ENCODE data around the gene DPP7. TPM values are rescaled to one million over a fixed set of nuclear protein-coding genes. Genes with fewer than 3 reads are reported as not detected.
"Not testable (repeated sequence)": the region's sequence is repeated elsewhere in the genome, so short reads cannot be mapped to it uniquely, and the experiment has no call there.

Gene DPP7
- total and polyA plus RNA-seq, 2 of the 8 experiments (the other 6 are each of a cell fraction or from before 2014, with no cell fraction given): 21.2 to 26.8 TPM

GRCh38 chr9:137062798-137063197, 51.7 kb downstream of the DPP7 start:
- not testable (repeated sequence) for H3K14ac ChIP-seq (ENCODE audit: insufficient read length); H2BK5ac ChIP-seq (ENCODE audit: low read depth, low read length)
- WGBS, 2 experiments (ENCODE audit: extremely low coverage in 1 of 2, insufficient coverage in 1 of 2, insufficient read length in 1 of 2, insufficient replicate concordance in 2 of 2, low coverage in 1 of 2, low lambda C conversion rate in 2 of 2, missing lambda C conversion rate in 1 of 2): 90% methylated on average over 4 of the region's 9 CpGs; no CpG with 5 or more reads in 1 of the 2 experiments

More at GRCh38 chr9:137062798-137063197, 51.7 kb downstream of the DPP7 start:
- CTCF ChIA-PET (ENCODE audit: partially characterized antibody): interaction anchor here (0.7 to 13.5 kb wide), 8 partner anchors 13 to 76 kb away, joined by 3 to 291 read pairs (median 40); partner anchors contain the start of genes ABCA2, FUT7, GRIN1 and MAN1B1
- not testable (repeated sequence) for H3K56ac ChIP-seq (replicated peaks; ENCODE audit: insufficient read length, low read depth, low read length); H3K79me1 ChIP-seq (ENCODE audit: low read depth, low read length); H2BK20ac ChIP-seq (ENCODE audit: low read length); H3K36me3 ChIP-seq (ENCODE audit: control insufficient read depth in 2 of 4, insufficient read depth in 4 of 4, low read length in 3 of 4); H3K79me2 ChIP-seq (ENCODE audit: control insufficient read depth in 1 of 2, insufficient read depth in 2 of 2, low read length in 2 of 2); H3K27ac ChIP-seq (ENCODE audit: low read depth, low read length); H4K91ac ChIP-seq (replicated peaks; ENCODE audit: insufficient read length, low read length); H3K18ac ChIP-seq (ENCODE audit: extremely low read depth, low read length); H3K23ac ChIP-seq (ENCODE audit: insufficient read length); H3K27me3 ChIP-seq (replicated peaks in 1 of 4; ENCODE audit: control insufficient read depth in 3 of 4, extremely low read depth in 1 of 4, insufficient read depth in 3 of 4, low read length in 3 of 4); H2BK12ac ChIP-seq (ENCODE audit: low read depth, low read length); H2AK5ac ChIP-seq (ENCODE audit: low read depth, low read length); H2BK120ac ChIP-seq (replicated peaks; ENCODE audit: low read depth, low read length); H4K8ac ChIP-seq (ENCODE audit: extremely low read depth, insufficient read depth, low read length); H2BK15ac ChIP-seq (ENCODE audit: low read length); H3K9me3 ChIP-seq (ENCODE audit: insufficient read depth in 2 of 2, low read depth in 1 of 2, low read length in 1 of 2); H2AFZ ChIP-seq (ENCODE audit: low read length); DNase-seq (ENCODE audit: low read depth in 1 of 2, low spot score in 2 of 2); H3K23me2 ChIP-seq (ENCODE audit: low read depth, low read length); H4K5ac ChIP-seq (ENCODE audit: insufficient read length, low read depth, low read length); H3K9ac ChIP-seq (replicated peaks in 1 of 4; ENCODE audit: extremely low read depth in 1 of 4, low read depth in 3 of 4, low read length in 3 of 4); H3K4me2 ChIP-seq (ENCODE audit: insufficient read depth in 1 of 2, low read depth in 2 of 2, low read length in 2 of 2); H3K4me1 ChIP-seq (replicated peaks in 1 of 4; ENCODE audit: control insufficient read depth in 3 of 4, insufficient read depth in 4 of 4, low read length in 3 of 4); FAIRE-seq; H3K4me3 ChIP-seq (ENCODE audit: extremely low read depth in 1 of 4, insufficient read depth in 2 of 4, low read depth in 3 of 4, low read length in 4 of 4); H3K4ac ChIP-seq (replicated peaks; ENCODE audit: insufficient read length, low read depth, low read length)
- H4K20me1 ChIP-seq (replicated peaks in 1 of 2; ENCODE audit: control insufficient read depth in 1 of 2, insufficient read depth in 2 of 2, low read length in 2 of 2): peaks cover 8 to 10% of the 10 kb centered on the region in 2 experiments
- POLR2A ChIA-PET (ENCODE audit: partially characterized antibody): interaction anchor here (1.1 to 1.5 kb wide), 2 partner anchors 10 to 43 kb away, joined by 3 read pairs; no protein-coding TSS in a partner anchor
